GM12878 (cell line): ENCODE results near the gene HADHA. TPM values are rescaled to one million over a fixed set of nuclear protein-coding genes. Genes with fewer than 3 reads are reported as not detected.

Experiments used
- ATF3 ChIP-seq: IDR thresholded peaks from 2 replicates; pipeline ENCODE4 v1.6.1; 2011; ENCODE audit warnings: low read depth, mild to moderate bottlenecking, low read length, moderate library complexity, borderline replicate concordance; ENCODE audit errors: extremely low read depth
- CBX3 ChIP-seq: fragments of 200-600 bp; sonication (generic); IDR thresholded peaks from 2 replicates; pipeline ENCODE4 v1.6.1; 2016; ENCODE audit warnings: low read depth, borderline replicate concordance
- EED ChIP-seq: sonication (generic); IDR thresholded peaks from 2 replicates; pipeline ENCODE4 v1.6.1; 2016; ENCODE audit warnings: antibody characterized with exemption, low read depth
- ELK1 ChIP-seq: IDR thresholded peaks from 2 replicates; pipeline ENCODE4 v1.6.1; 2012; ENCODE audit warnings: low read depth, low read length, improper control_type of control experiment
- IKZF1 ChIP-seq: fragments of 450-650 bp; conservative IDR thresholded peaks from 2 replicates; pipeline ENCODE4 v1.6.1; 2017; ENCODE audit warnings: antibody characterized with exemption, mild to moderate bottlenecking
- KDM1A ChIP-seq: fragments of 200-600 bp; sonication (generic); IDR thresholded peaks from 2 replicates; pipeline ENCODE4 v1.6.1; 2016; ENCODE audit warnings: borderline replicate concordance
- KLF5 ChIP-seq: fragments of 450-650 bp; IDR thresholded peaks from 2 replicates; pipeline ENCODE4 v1.6.1; 2014; ENCODE audit warnings: mild to moderate bottlenecking; ENCODE audit not compliant: partially characterized antibody
- NR2F1 ChIP-seq: fragments of 450-650 bp; conservative IDR thresholded peaks from 2 replicates; pipeline ENCODE4 v1.6.1; 2017; ENCODE audit warnings: mild to moderate bottlenecking
- POLR2AphosphoS2 ChIP-seq: IDR thresholded peaks from 2 replicates; pipeline ENCODE4 v1.6.1; 2011; ENCODE audit warnings: low read depth, mild to moderate bottlenecking, low read length, improper control_type of control experiment, moderate library complexity
- POU2F2 ChIP-seq: IDR thresholded peaks from 3 replicates; pipeline ENCODE4 v1.6.1; 2011; ENCODE audit warnings: low read depth, mild to moderate bottlenecking, low read length, borderline replicate concordance
- REST ChIP-seq: IDR thresholded peaks from 2 replicates; pipeline ENCODE4 v1.6.1; 2012; ENCODE audit warnings: mild to moderate bottlenecking, low read depth, low read length
- SREBF2 ChIP-seq: IDR thresholded peaks from 2 replicates; pipeline ENCODE4 v1.6.1; 2012; ENCODE audit warnings: mild to moderate bottlenecking, low read length
- TAF1 ChIP-seq: IDR thresholded peaks from 2 replicates; pipeline ENCODE4 v1.6.1; 2011; ENCODE audit warnings: mild to moderate bottlenecking, low read depth, low read length, borderline replicate concordance
- YBX1 ChIP-seq: fragments of 450-650 bp; IDR thresholded peaks from 2 replicates; pipeline ENCODE4 v1.6.1; 2016; ENCODE audit warnings: antibody characterized with exemption
- ZBTB33 ChIP-seq: fragments of 450-650 bp; IDR thresholded peaks from 2 replicates; pipeline ENCODE4 v1.6.1; 2017; ENCODE audit warnings: mild to moderate bottlenecking
- ZNF207 ChIP-seq: fragments of 450-650 bp; IDR thresholded peaks from 2 replicates; pipeline ENCODE4 v1.6.1; 2014; ENCODE audit warnings: antibody characterized with exemption, mild to moderate bottlenecking, borderline replicate concordance
- ZNF687 ChIP-seq: fragments of 450-650 bp; IDR thresholded peaks from 2 replicates; pipeline ENCODE4 v1.6.1; 2017; ENCODE audit warnings: mild to moderate bottlenecking, moderate library complexity
- polyA plus RNA-seq, 11 experiments: library from polyadenylated mRNA; depleted of rRNA in 4 of 11; unstranded in 6 of 11; stranded (reverse) in 5 of 11; fragments of >200 nt; fragmentation: Nextera tagmentation in 4 of 11; fragmentation: Illumina TruSeq in 1 of 11; extraction: Ambion mirVana in 4 of 11; extraction: Trizol in 1 of 11; gene quantifications; 1 replicate in 1 of 11; 2 replicates in 10 of 11; pipeline versions ENCODE4 v1.2.1 to v1.2.3, GENCODE V29; 2011 to 2016; ENCODE audit warnings: inconsistent platforms in 2 of 11, missing spikeins in 2 of 11, low read depth in 1 of 11
- total RNA-seq, 4 experiments: library from RNA; depleted of rRNA in 3 of 4; stranded (reverse); fragments of >200 nt in 3 of 4; fragmentation: Illumina TruSeq in 1 of 4; extraction: Trizol in 1 of 4; gene quantifications; 2 replicates each; pipeline versions ENCODE4 v1.2.1 to v1.2.3, GENCODE V29; 2013 to 2021

Gene HADHA
- total and polyA plus RNA-seq, 10 of the 15 experiments (the other 5 are each of a cell fraction or from before 2014, with no cell fraction given): 109 to 207 (median 165) TPM

GRCh38 chr2:26184555-26185303 is 59.7 kb downstream of the HADHA start (continued):
- TF ChIP-seq REST (no peak), POU2F2 (no peak; the same call in 2 of the 3 replicates), TAF1 (0 out of 2 replicates have a peak, but pooled peaks have one; percentile 29), ATF3 (no peak), NR2F1 (peak; percentile 27; the same call in 1 of the 2 replicates), POLR2AphosphoS2 (no peak), KLF5 (no peak), YBX1 (no peak), EED (no peak), ELK1 (no peak), ZNF687 (peak; percentile 94), CBX3 (no peak), SREBF2 (no peak), ZBTB33 (no peak), IKZF1 (peak; percentile 70), KDM1A (no peak), ZNF207 (0 out of 2 replicates have a peak, but pooled peaks have one; percentile 47)
